Measurements from ENCODE around the gene BABAM2.

BABAM2 gene

DNA sequence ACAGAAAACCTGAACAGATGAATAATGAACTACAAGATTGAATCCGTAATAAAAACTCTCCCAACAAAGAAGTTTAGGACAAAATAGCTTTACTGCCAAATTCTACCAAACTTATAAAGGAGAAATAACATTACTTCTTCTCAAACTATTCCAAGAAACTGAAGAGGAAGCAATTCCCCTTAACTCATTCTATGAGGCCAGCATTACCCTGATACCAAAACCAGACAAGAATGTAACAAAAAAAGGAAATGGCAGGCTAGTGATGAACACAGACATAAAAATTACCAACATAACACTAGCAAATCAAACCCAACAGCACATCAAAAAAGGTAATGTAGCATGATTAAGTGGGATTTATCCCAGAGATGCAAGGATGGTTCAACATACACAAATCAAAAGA, 288.4 kb downstream of the BABAM2 start:
- H3K27ac ChIP-seq, result no peak overlapping the region
- no peaks in the 10 kb centered on the region for H3K36me3 ChIP-seq
- no peaks in the 10 kb centered on the region for H3K9me3 ChIP-seq (ENCODE audit: severe bottlenecking)
- H3K4me3 ChIP-seq (ENCODE audit: low read depth, low read length), result no peak overlapping the region
- no peaks in the 10 kb centered on the region for H3K27me3 ChIP-seq (ENCODE audit: insufficient read depth, low read depth, severe bottlenecking)
- TF ChIP-seq, protein P1, sequence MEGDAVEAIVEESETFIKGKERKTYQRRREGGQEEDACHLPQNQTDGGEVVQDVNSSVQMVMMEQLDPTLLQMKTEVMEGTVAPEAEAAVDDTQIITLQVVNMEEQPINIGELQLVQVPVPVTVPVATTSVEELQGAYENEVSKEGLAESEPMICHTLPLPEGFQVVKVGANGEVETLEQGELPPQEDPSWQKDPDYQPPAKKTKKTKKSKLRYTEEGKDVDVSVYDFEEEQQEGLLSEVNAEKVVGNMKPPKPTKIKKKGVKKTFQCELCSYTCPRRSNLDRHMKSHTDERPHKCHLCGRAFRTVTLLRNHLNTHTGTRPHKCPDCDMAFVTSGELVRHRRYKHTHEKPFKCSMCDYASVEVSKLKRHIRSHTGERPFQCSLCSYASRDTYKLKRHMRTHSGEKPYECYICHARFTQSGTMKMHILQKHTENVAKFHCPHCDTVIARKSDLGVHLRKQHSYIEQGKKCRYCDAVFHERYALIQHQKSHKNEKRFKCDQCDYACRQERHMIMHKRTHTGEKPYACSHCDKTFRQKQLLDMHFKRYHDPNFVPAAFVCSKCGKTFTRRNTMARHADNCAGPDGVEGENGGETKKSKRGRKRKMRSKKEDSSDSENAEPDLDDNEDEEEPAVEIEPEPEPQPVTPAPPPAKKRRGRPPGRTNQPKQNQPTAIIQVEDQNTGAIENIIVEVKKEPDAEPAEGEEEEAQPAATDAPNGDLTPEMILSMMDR (IDR thresholded peaks at IDR 0.05; ENCODE audit: low read depth, low read length), result no peak
- no peak for DNase-seq

DNA sequence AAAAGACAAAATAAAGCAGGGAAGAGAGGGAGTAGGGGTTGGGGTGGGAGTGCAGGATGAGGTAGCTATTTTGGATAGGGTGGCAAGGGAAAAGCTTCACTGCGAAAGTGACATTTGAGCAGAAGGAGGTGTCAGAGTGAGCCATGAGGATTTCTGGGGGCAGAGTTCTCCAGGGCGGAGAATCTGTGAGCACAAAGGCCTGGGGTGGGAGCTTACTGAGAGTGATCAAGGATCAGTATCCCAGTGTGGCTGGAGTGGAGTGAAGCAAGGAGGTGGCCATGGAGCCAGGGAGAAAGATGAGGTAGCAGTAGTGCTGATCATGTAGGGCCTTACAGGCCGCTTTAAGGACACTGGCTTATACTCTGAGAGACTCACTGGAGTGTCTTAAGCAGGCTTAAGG, 291.3 kb downstream of the BABAM2 start:
- Histone ChIP-seq H3K9me3 (ENCODE audit: severe bottlenecking) (no peaks in the 10 kb centered on the region), H3K36me3 (no peaks in the 10 kb centered on the region), H3K27me3 (ENCODE audit: insufficient read depth, low read depth, severe bottlenecking) (no peaks in the 10 kb centered on the region), H3K4me3 (ENCODE audit: low read depth, low read length) (no peak overlapping the region), H3K27ac (no peak overlapping the region)
- TF ChIP-seq, protein P1 (IDR thresholded peaks at IDR 0.05; ENCODE audit: low read depth, low read length), result no peak
- peak; percentile 85 for DNase-seq

DNA sequence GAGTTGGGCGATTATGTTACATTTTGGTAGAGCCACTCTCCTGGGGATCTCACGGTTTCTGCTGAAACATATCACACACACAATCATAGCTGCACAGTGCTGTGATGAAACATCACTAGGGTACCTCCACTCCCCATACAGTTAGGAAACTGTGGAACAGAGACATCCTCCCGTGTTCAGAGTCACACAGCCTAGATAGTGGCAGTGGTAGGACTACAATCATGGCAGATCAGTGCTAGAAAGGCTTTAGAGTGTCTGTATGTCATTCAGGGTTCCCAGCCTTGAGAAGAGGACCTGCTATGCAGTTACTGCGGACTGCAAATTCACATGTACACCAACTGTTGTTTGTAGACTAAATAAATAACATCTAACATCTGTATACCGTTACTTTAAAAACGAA, 291.8 kb downstream of the BABAM2 start:
- Histone ChIP-seq H3K27me3 (ENCODE audit: insufficient read depth, low read depth, severe bottlenecking) (no peaks in the 10 kb centered on the region), H3K36me3 (no peaks in the 10 kb centered on the region), H3K9me3 (ENCODE audit: severe bottlenecking) (no peaks in the 10 kb centered on the region), H3K27ac (no peak overlapping the region), H3K4me3 (ENCODE audit: low read depth, low read length) (no peak overlapping the region)
- no peak for DNase-seq
- TF ChIP-seq, protein P1 (IDR thresholded peaks at IDR 0.05; ENCODE audit: low read depth, low read length), result no peak

DNA sequence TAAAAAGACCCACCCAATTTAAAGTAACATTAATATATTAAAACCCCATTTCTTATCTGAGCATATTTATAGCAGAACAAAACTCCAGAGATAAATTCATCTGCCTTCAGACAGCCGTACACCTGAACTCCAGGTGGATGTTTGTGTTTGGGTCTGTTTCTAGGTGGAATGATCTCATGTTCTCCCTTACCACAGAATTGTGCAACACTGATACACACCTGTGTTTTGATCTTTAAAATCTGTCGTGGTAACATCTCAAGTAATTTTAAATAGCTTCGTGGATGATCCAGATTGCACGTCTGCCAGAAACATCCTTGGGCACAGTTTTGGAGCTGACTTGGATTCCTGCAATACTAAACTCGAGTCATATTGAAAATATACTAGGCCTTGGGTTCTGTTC, 294.6 kb downstream of the BABAM2 start:
- no peak overlapping the region for H3K27ac ChIP-seq
- DNase-seq, result no peak
- no peaks in the 10 kb centered on the region for H3K36me3 ChIP-seq
- H3K9me3 ChIP-seq (ENCODE audit: severe bottlenecking), result no peaks in the 10 kb centered on the region
- H3K27me3 ChIP-seq (ENCODE audit: insufficient read depth, low read depth, severe bottlenecking), result no peaks in the 10 kb centered on the region
- H3K4me3 ChIP-seq (ENCODE audit: low read depth, low read length), result no peak overlapping the region
- TF ChIP-seq, protein P1 (IDR thresholded peaks at IDR 0.05; ENCODE audit: low read depth, low read length), result no peak

GRCh38 chr2:28185891-28186290, 295.4 kb downstream of the BABAM2 start:
- Histone ChIP-seq H3K27ac (no peak overlapping the region), H3K9me3 (ENCODE audit: severe bottlenecking) (no peaks in the 10 kb centered on the region), H3K4me3 (ENCODE audit: low read depth, low read length) (no peak overlapping the region), H3K36me3 (no peaks in the 10 kb centered on the region), H3K27me3 (ENCODE audit: insufficient read depth, low read depth, severe bottlenecking) (no peaks in the 10 kb centered on the region)
- no peak for DNase-seq
- TF ChIP-seq, protein P1 (IDR thresholded peaks at IDR 0.05; ENCODE audit: low read depth, low read length), result no peak

GRCh38 chr2:28187186-28187585, 296.7 kb downstream of the BABAM2 start:
- TF ChIP-seq, protein P1 (IDR thresholded peaks at IDR 0.05; ENCODE audit: low read depth, low read length), result no peak
- DNase-seq, result no peak
- H3K27ac ChIP-seq, result no peak overlapping the region
- no peaks in the 10 kb centered on the region for H3K9me3 ChIP-seq (ENCODE audit: severe bottlenecking)
- H3K36me3 ChIP-seq, result no peaks in the 10 kb centered on the region
- no peak overlapping the region for H3K4me3 ChIP-seq (ENCODE audit: low read depth, low read length)
- H3K27me3 ChIP-seq (ENCODE audit: insufficient read depth, low read depth, severe bottlenecking), result no peaks in the 10 kb centered on the region

Data from WERI-Rb-1 (cell line).